ENCODE results near the gene EFNA1. TPM values are rescaled to one million over a fixed set of nuclear protein-coding genes. Genes with fewer than 3 reads are reported as not detected.

The EFNA1 gene
- total and polyA plus RNA-seq, 2 of the 4 experiments (the other 2 are of a cell fraction) = 0.90 to 1.6 TPM

GRCh38 chr1:155079487-155080311 is 48.0 kb upstream of the EFNA1 start:
- Histone ChIP-seq H4K20me1 (ENCODE audit: insufficient read depth, low read length) (peaks cover 11% of the 10 kb centered on the region), H2AK5ac (ENCODE audit: low read depth, low read length) (peak overlapping the region; percentile 33; the same call in 1 of the 2 replicates), H2AK9ac (replicated peaks; ENCODE audit: low read depth, low read length, poor library complexity) (peak overlapping the region; percentile 56), H2AFZ (replicated peaks; ENCODE audit: low read length, poor library complexity) (peak overlapping the region; percentile 36), H4K8ac (ENCODE audit: low read depth in 2 of 2, low read length in 2 of 2) (no peak overlapping the region), H2BK15ac (ENCODE audit: low read depth, low read length) (no peak overlapping the region), H2BK20ac (ENCODE audit: low read depth, low read length) (no peak overlapping the region), H3K9me1 (ENCODE audit: insufficient read depth, low read length) (0 out of 2 replicates have a peak, but pooled peaks cover 3% of the 10 kb centered on the region), H3K27ac (ENCODE audit: insufficient read depth, low read length) (no peak overlapping the region), H3K18ac (ENCODE audit: low read depth, low read length) (no peak overlapping the region), H3K27me3 (ENCODE audit: control insufficient read depth, insufficient read depth, low read length) (peaks cover 74% of the 10 kb centered on the region), H3K4me2 (ENCODE audit: low read depth, low read length) (no peak overlapping the region; the same call in 1 of the 2 replicates), H2BK120ac (ENCODE audit: low read depth, low read length) (no peak overlapping the region), H3K56ac (ENCODE audit: extremely low read depth, insufficient read depth, low read length) (no peak overlapping the region), H3K23ac (ENCODE audit: low read depth, low read length) (no peak overlapping the region), H4K5ac (ENCODE audit: low read depth, low read length) (no peak overlapping the region), H3K4me3 (ENCODE audit: insufficient read depth, low read depth, low read length) (no peak overlapping the region), H3K79me1 (ENCODE audit: low read depth in 1 of 2, low read length in 2 of 2) (no peaks in the 10 kb centered on the region), H3K4ac (ENCODE audit: low read depth, low read length) (no peak overlapping the region), H3K36me3 (ENCODE audit: control insufficient read depth, insufficient read depth, low read length) (no peaks in the 10 kb centered on the region), H3K9ac (ENCODE audit: low read depth, low read length) (no peak overlapping the region), H3K9me3 (ENCODE audit: control insufficient read depth, insufficient read depth, low read length) (no peaks in the 10 kb centered on the region), H4K91ac (ENCODE audit: insufficient read depth, low read depth, low read length) (no peak overlapping the region), H3K14ac (replicated peaks; ENCODE audit: low read depth, low read length) (no peak overlapping the region), H3K4me1 (ENCODE audit: control insufficient read depth, insufficient read depth, low read length) (peaks cover 6% of the 10 kb centered on the region; the same call in 1 of the 2 replicates), H2BK5ac (ENCODE audit: low read depth, low read length, poor library complexity, severe bottlenecking) (no peak overlapping the region)
- no TSS peak for BruUV-seq (replicated peaks)
- no peak for TF ChIP-seq MAFK (IDR thresholded peaks at IDR 0.05; ENCODE audit: low read depth, low read length)
- no peak for TF ChIP-seq RFX5 (IDR thresholded peaks at IDR 0.05; ENCODE audit: low read depth, low read length)
- TF ChIP-seq, protein P1, sequence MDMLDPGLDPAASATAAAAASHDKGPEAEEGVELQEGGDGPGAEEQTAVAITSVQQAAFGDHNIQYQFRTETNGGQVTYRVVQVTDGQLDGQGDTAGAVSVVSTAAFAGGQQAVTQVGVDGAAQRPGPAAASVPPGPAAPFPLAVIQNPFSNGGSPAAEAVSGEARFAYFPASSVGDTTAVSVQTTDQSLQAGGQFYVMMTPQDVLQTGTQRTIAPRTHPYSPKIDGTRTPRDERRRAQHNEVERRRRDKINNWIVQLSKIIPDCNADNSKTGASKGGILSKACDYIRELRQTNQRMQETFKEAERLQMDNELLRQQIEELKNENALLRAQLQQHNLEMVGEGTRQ (IDR thresholded peaks at IDR 0.05; ENCODE audit: low read depth, low read length) = no peak
- TF ChIP-seq RAD21 (IDR thresholded peaks at IDR 0.05; ENCODE audit: low read length) = no peak
- TF ChIP-seq MXI1 (IDR thresholded peaks at IDR 0.05; ENCODE audit: borderline replicate concordance, low read depth, low read length) = no peak
- no peak for TF ChIP-seq CTCF (conservative IDR thresholded peaks at IDR 0.05; ENCODE audit: low read depth, low read length)
- TF ChIP-seq CEBPB (IDR thresholded peaks at IDR 0.05; ENCODE audit: low read depth, low read length) = no peak
- TF ChIP-seq ELK1 (IDR thresholded peaks at IDR 0.05; ENCODE audit: borderline replicate concordance, low read depth, low read length) = no peak
- no peak for TF ChIP-seq SMC3 (IDR thresholded peaks at IDR 0.05; ENCODE audit: low read depth, low read length)
- TF ChIP-seq BHLHE40 (IDR thresholded peaks at IDR 0.05; ENCODE audit: low read depth, low read length) = no peak
- in situ Hi-C loops (cut with MboI; ENCODE audit: low sequenced_read_pairs) = no loop called here
- ATAC-seq (ENCODE audit: low read depth) (no peak), DNase-seq (no peak)
- dilution Hi-C loops (cut with HindIII; ENCODE audit: low sequenced_read_pairs, unreplicated experiment) = no loop called here
- ChIA-PET POLR2A (ENCODE audit: unreplicated experiment) (no interaction called here), CTCF (no interaction called here)
- intact Hi-C loops (cut with micrococcal nuclease) = loop anchor here (10.0 kb wide), 1 partner anchor 605 kb away; no protein-coding TSS in a partner anchor
- WGBS, 2 experiments (ENCODE audit: extremely low coverage in 2 of 2, insufficient read length in 1 of 2) = 3% methylated on average over 24 of the region's 67 CpGs; no CpG with 5 or more reads in 1 of the 2 experiments
